DND-41 (cell line): ENCODE data around the gene HCN1.

ENCODE experiments used
- ATAC-seq: fragments of 200-7000 bp; cut with Tn5 transposase; 3 replicates; pipeline ENCODE4 v1.9.1; 2021; ENCODE audit warnings: low read depth; ENCODE audit not compliant: insufficient read depth
- DNase-seq: peaks from one replicate; pipeline ENCODE4 v3.0.0-alpha.2; 2020
- H2AFZ ChIP-seq: 2 replicates; pipeline ENCODE4 v1.6.0; 2012; ENCODE audit warnings: low read depth, low read length
- H3K27ac ChIP-seq: 2 replicates; pipeline ENCODE4 v1.5.1; 2012; ENCODE audit warnings: low read length, inconsistent platforms
- H3K27me3 ChIP-seq: fragments of 200-600 bp; sonication (generic); 2 replicates; pipeline ENCODE4 v1.6.0; 2012; ENCODE audit warnings: low read length, mild to moderate bottlenecking, inconsistent platforms; ENCODE audit not compliant: insufficient read depth, poor library complexity
- H3K36me3 ChIP-seq: 2 replicates; pipeline ENCODE4 v1.5.1; 2012; ENCODE audit warnings: low read length, inconsistent platforms; ENCODE audit not compliant: insufficient read depth
- H3K4me1 ChIP-seq: 2 replicates; pipeline ENCODE4 v1.5.1; 2012; ENCODE audit warnings: mild to moderate bottlenecking, low read length; ENCODE audit not compliant: insufficient read depth
- H3K4me2 ChIP-seq: 2 replicates; pipeline ENCODE4 v1.6.0; 2012; ENCODE audit warnings: mild to moderate bottlenecking, moderate library complexity, low read length, inconsistent platforms; ENCODE audit not compliant: insufficient read depth
- H3K4me3 ChIP-seq, 2 experiments: fragments of 200-600 bp in 1 of 2; shearing (Covaris generic) in 1 of 2; 2 replicates each; pipeline ENCODE4 v1.5.1; 2012 to 2016; ENCODE audit warnings: inconsistent platforms in 2 of 2, low read length in 2 of 2, mild to moderate bottlenecking in 2 of 2, low read depth in 1 of 2, moderate library complexity in 1 of 2
- H3K79me2 ChIP-seq: 2 replicates; pipeline ENCODE4 v1.6.0; 2012; ENCODE audit warnings: low read length, inconsistent platforms; ENCODE audit not compliant: insufficient read depth
- H3K9ac ChIP-seq: 2 replicates; pipeline ENCODE4 v1.6.0; 2012; ENCODE audit warnings: low read depth, mild to moderate bottlenecking, inconsistent platforms, low read length, moderate library complexity
- H3K9me3 ChIP-seq: 2 replicates; pipeline ENCODE4 v1.5.1; 2012; ENCODE audit warnings: low read length, moderate library complexity, mild to moderate bottlenecking, inconsistent platforms; ENCODE audit not compliant: insufficient read depth, severe bottlenecking
- H4K20me1 ChIP-seq: 2 replicates; pipeline ENCODE4 v1.6.0; 2012; ENCODE audit warnings: low read length; ENCODE audit not compliant: insufficient read depth
- CTCF ChIP-seq: IDR thresholded peaks from 2 replicates; pipeline ENCODE4 v1.5.1; 2012; ENCODE audit warnings: borderline replicate concordance, low read length, moderate library complexity, mild to moderate bottlenecking; ENCODE audit not compliant: poor library complexity, severe bottlenecking; ENCODE audit errors: extremely low read depth
- EZH2 ChIP-seq: IDR thresholded peaks from 3 replicates; pipeline ENCODE4 v1.6.1; 2012; ENCODE audit warnings: borderline replicate concordance, low read depth, mild to moderate bottlenecking, moderate library complexity, low read length, inconsistent platforms; ENCODE audit not compliant: severe bottlenecking

Gene HCN1

GRCh38 chr5:45262061-45262590 is 434.1 kb downstream of the HCN1 start:
- H3K4me3 ChIP-seq = no peak overlapping the region
- no peak overlapping the region for H3K27ac ChIP-seq
- no peak for DNase-seq
- no peaks in the 10 kb centered on the region for H3K36me3 ChIP-seq
- no peaks in the 10 kb centered on the region for H3K27me3 ChIP-seq
- no peaks in the 10 kb centered on the region for H3K9me3 ChIP-seq
- TF ChIP-seq CTCF (no peak), EZH2 (no peak)
- H2AFZ ChIP-seq = no peak overlapping the region
- H3K9ac ChIP-seq = no peak overlapping the region
- no peaks in the 10 kb centered on the region for H3K4me1 ChIP-seq
- H4K20me1 ChIP-seq = no peaks in the 10 kb centered on the region
- no peak overlapping the region for H3K4me2 ChIP-seq
- no peaks in the 10 kb centered on the region for H3K79me2 ChIP-seq
- ATAC-seq = no peak

GRCh38 chr5:45261125-45261524 is 435.1 kb downstream of the HCN1 start:
- DNase-seq (no peak), ATAC-seq (no peak)
- Histone ChIP-seq H2AFZ (no peak overlapping the region), H3K4me1 (no peaks in the 10 kb centered on the region), H3K36me3 (no peaks in the 10 kb centered on the region), H3K27me3 (no peaks in the 10 kb centered on the region), H3K4me2 (no peak overlapping the region), H3K27ac (no peak overlapping the region), H3K9me3 (no peaks in the 10 kb centered on the region), H4K20me1 (no peaks in the 10 kb centered on the region), H3K79me2 (no peaks in the 10 kb centered on the region), H3K9ac (no peak overlapping the region), H3K4me3 (no peak overlapping the region)
- TF ChIP-seq EZH2 (no peak), CTCF (no peak)

- Histone ChIP-seq H3K4me2 (no peak overlapping the region), H3K9ac (no peak overlapping the region), H3K9me3 (no peaks in the 10 kb centered on the region), H3K79me2 (no peaks in the 10 kb centered on the region), H3K36me3 (no peaks in the 10 kb centered on the region), H3K27me3 (no peaks in the 10 kb centered on the region), H3K27ac (no peak overlapping the region), H3K4me3 (no peak overlapping the region), H2AFZ (no peak overlapping the region), H4K20me1 (no peaks in the 10 kb centered on the region), H3K4me1 (no peaks in the 10 kb centered on the region)
- ATAC-seq = no peak
- no peak for DNase-seq
- TF ChIP-seq CTCF (no peak), EZH2 (no peak)
Observed at GRCh38 chr5:45260292-45260691, 435.9 kb downstream of the HCN1 start.

- Histone ChIP-seq H3K9me3 (no peaks in the 10 kb centered on the region), H2AFZ (no peak overlapping the region), H3K36me3 (no peaks in the 10 kb centered on the region), H3K4me2 (no peak overlapping the region), H3K9ac (no peak overlapping the region), H3K79me2 (no peaks in the 10 kb centered on the region), H3K27me3 (no peaks in the 10 kb centered on the region), H3K4me1 (no peaks in the 10 kb centered on the region), H3K27ac (no peak overlapping the region), H4K20me1 (no peaks in the 10 kb centered on the region), H3K4me3 (no peak overlapping the region)
- TF ChIP-seq EZH2 (no peak), CTCF (no peak)
- DNase-seq = no peak
- ATAC-seq = no peak
Observed at GRCh38 chr5:45252978-45253377, 443.2 kb downstream of the HCN1 start.
